K562 (cell line): Measurements from ENCODE around the gene TBRG4. TPM values are rescaled to one million over a fixed set of nuclear protein-coding genes. Genes with fewer than 3 reads are reported as not detected.

Experiments used
- ATAC-seq: fragments of 200-7000 bp; cut with Tn5 transposase; 3 replicates; pipeline ENCODE4 v1.9.1; 2020; ENCODE audit warnings: moderate library complexity
- BruUV-seq: library from RNA; stranded (reverse); fragments of 400-500 nt; replicated peaks from 2 replicates; lab custom pipeline; 2021; lab: Mats Ljungman, UMichigan
- CTCF ChIA-PET: fragments of 300-600 bp; formaldehyde crosslinking; extraction: SDS; loops from one replicate; lab custom pipeline; 2021; ENCODE audit warnings: low intra/inter-chr PET ratio; lab: Yijun Ruan, JAX
- POLR2A ChIA-PET: fragments of 300-600, 350-650 bp; sonication (Branson Sonifier 250); formaldehyde crosslinking; extraction: SDS; loops from one replicate; lab custom pipeline; 2021; ENCODE audit warnings: antibody characterized with exemption, inconsistent platforms; lab: Yijun Ruan, JAX
- DNase-seq, 4 experiments: peaks; one replicate each; pipeline versions ENCODE4 v3.0.0 to v3.0.0-alpha.2; 2011 to 2018; ENCODE audit warnings: low spot score in 3 of 4, mixed read lengths in 3 of 4; ENCODE audit errors: extremely low read depth in 1 of 4
- FAIRE-seq: peaks from 2 replicates; lab custom pipeline; 2011; peaks lifted over from hg19 to GRCh38; lab: Jason Lieb, UNC
- H2AFZ ChIP-seq: 2 replicates; pipeline ENCODE4 v1.6.0; 2011; ENCODE audit warnings: low read depth, low read length, control low read depth, inconsistent platforms
- H3K27ac ChIP-seq: fragments of 200-600 bp; 3 replicates; pipeline ENCODE4 v1.8.0; 2011; ENCODE audit warnings: low read depth, mild to moderate bottlenecking, control low read depth, inconsistent platforms, low read length, moderate library complexity, mixed read lengths; ENCODE audit errors: extremely low read depth
- H3K27me3 ChIP-seq, 2 experiments: fragments of 300-600 bp in 1 of 2; 2 replicates in 1 of 2; 3 replicates in 1 of 2; pipeline versions ENCODE4 v1.6.0 to v1.8.0; 2011; ENCODE audit warnings: inconsistent platforms in 2 of 2, low read length in 2 of 2, mild to moderate bottlenecking in 1 of 2, mixed read lengths in 1 of 2, moderate library complexity in 1 of 2; ENCODE audit not compliant: control insufficient read depth in 2 of 2, insufficient read depth in 2 of 2
- H3K36me3 ChIP-seq: fragments of 300-600 bp; 3 replicates; pipeline ENCODE4 v1.8.0; 2011; ENCODE audit warnings: mild to moderate bottlenecking, low read length, inconsistent platforms; ENCODE audit not compliant: control insufficient read depth, insufficient read depth
- H3K4me1 ChIP-seq, 2 experiments: fragments of 200-600 bp in 1 of 2; replicated peaks in 1 of 2; 2 replicates in 1 of 2; 3 replicates in 1 of 2; pipeline versions ENCODE4 v1.5.1 to v1.8.0; 2011; ENCODE audit warnings: inconsistent platforms in 2 of 2, low read length in 2 of 2, mild to moderate bottlenecking in 1 of 2, mixed read lengths in 1 of 2, moderate library complexity in 1 of 2; ENCODE audit not compliant: control insufficient read depth in 2 of 2, insufficient read depth in 2 of 2
- H3K4me2 ChIP-seq: 2 replicates; pipeline ENCODE4 v1.6.1; 2011; ENCODE audit warnings: low read length, control low read depth, inconsistent platforms, mixed read lengths; ENCODE audit not compliant: insufficient read depth
- H3K4me3 ChIP-seq: fragments of 200-600 bp; sonication (generic), shearing (Covaris generic); 2 replicates; pipeline ENCODE4 v1.5.1; 2016; ENCODE audit warnings: control low read depth, inconsistent platforms
- H3K79me2 ChIP-seq: fragments of 200-600 bp; 3 replicates; pipeline ENCODE4 v1.8.0; 2011; ENCODE audit warnings: low read length, inconsistent platforms; ENCODE audit not compliant: control insufficient read depth, insufficient read depth
- H3K9ac ChIP-seq, 2 experiments: 2 replicates each; pipeline versions ENCODE4 v1.6.0 to v1.6.1; 2011; ENCODE audit warnings: low read depth in 2 of 2, low read length in 2 of 2, control low read depth in 1 of 2, inconsistent platforms in 1 of 2, mild to moderate bottlenecking in 1 of 2, mixed read lengths in 1 of 2; ENCODE audit not compliant: insufficient read depth in 1 of 2
- H3K9me1 ChIP-seq: one replicate; pipeline ENCODE4 v1.6.0; 2011; ENCODE audit warnings: inconsistent platforms, mild to moderate bottlenecking, low read length, moderate library complexity; ENCODE audit not compliant: control insufficient read depth, insufficient read depth
- H3K9me3 ChIP-seq: replicated peaks from 2 replicates; pipeline ENCODE4 v1.5.1; 2011; ENCODE audit warnings: low read depth, low read length, inconsistent platforms; ENCODE audit not compliant: control insufficient read depth, insufficient read depth
- H4K20me1 ChIP-seq: replicated peaks from 2 replicates; pipeline ENCODE4 v1.6.1; 2011; ENCODE audit warnings: low read length, inconsistent platforms, mixed read lengths; ENCODE audit not compliant: control insufficient read depth, insufficient read depth
- ARID3B ChIP-seq: fragments of 250-450 bp; sonication (Bioruptor Pico); IDR thresholded peaks from 2 replicates; pipeline ENCODE4 v1.4.0; 2020; ENCODE audit warnings: borderline replicate concordance
- EGR1 ChIP-seq: fragments of 450-650 bp; conservative IDR thresholded peaks from 2 replicates; pipeline ENCODE4 v1.6.1; 2017; ENCODE audit warnings: mild to moderate bottlenecking
- HDAC1 ChIP-seq, 2 experiments: fragments of 450-650 bp; IDR thresholded peaks; 2 replicates each; pipeline ENCODE4 v1.6.1; 2016 to 2017; ENCODE audit warnings: inconsistent platforms in 1 of 2, mild to moderate bottlenecking in 1 of 2, moderate library complexity in 1 of 2
- HDGF ChIP-seq: fragments of 450-650 bp; IDR thresholded peaks from 2 replicates; pipeline ENCODE4 v1.6.1; 2016
- HMG20A ChIP-seq: fragments of 450-650 bp; formaldehyde crosslinking; conservative IDR thresholded peaks from 2 replicates; pipeline ENCODE4 v1.4.0; 2020; ENCODE audit warnings: mild to moderate bottlenecking, mixed read lengths
- RBM34 ChIP-seq: fragments of 200-400 bp; formaldehyde crosslinking; IDR thresholded peaks from 2 replicates; pipeline ENCODE4 v1.6.1; 2018; ENCODE audit warnings: low read length, borderline replicate concordance; ENCODE audit not compliant: insufficient read depth
- RBM39 ChIP-seq: fragments of 200-400 bp; formaldehyde crosslinking; optimal IDR thresholded peaks from 2 replicates; pipeline ENCODE3; 2018; ENCODE audit warnings: low read depth, low read length
- REST ChIP-seq, 2 experiments: fragments of 450-650 bp; formaldehyde crosslinking in 1 of 2; IDR thresholded peaks; 2 replicates each; pipeline versions ENCODE4 v1.4.0 to v1.6.1; 2014 to 2020; ENCODE audit warnings: mild to moderate bottlenecking in 2 of 2, borderline replicate concordance in 1 of 2, low read depth in 1 of 2
- SIRT6 ChIP-seq: IDR thresholded peaks from one replicate; pipeline ENCODE4 v1.6.1; 2012; ENCODE audit warnings: low read depth, mild to moderate bottlenecking, control low read depth, inconsistent platforms, low read length, moderate library complexity
- SP2 ChIP-seq: IDR thresholded peaks from 2 replicates; pipeline ENCODE4 v1.6.1; 2011; ENCODE audit warnings: mild to moderate bottlenecking, low read depth, low read length, moderate library complexity; ENCODE audit not compliant: poor library complexity, severe bottlenecking; ENCODE audit errors: extremely low read depth
- WGBS: fragments of 100-300 bp; shearing (Covaris generic); methylation state at CpG from one replicate; pipeline ENCODE4 v1.1.6; 2016; ENCODE audit warnings: low coverage, mixed read lengths; ENCODE audit not compliant: insufficient coverage; ENCODE audit errors: missing lambda C conversion rate; 5-methylcytosine and 5-hydroxymethylcytosine counted together
- in situ Hi-C: fragments of 300-500 bp; cut with MboI; formaldehyde crosslinking; loops from 4 replicates; pipeline ENCODE4 v1.15.0; 2018; ENCODE audit warnings: inconsistent platforms, mixed read lengths
- intact Hi-C: fragments of 100-400 bp; cut with micrococcal nuclease; formaldehyde crosslinking; loops from 2 replicates; pipeline ENCODE4 v1.14.2; 2022
- polyA plus RNA-seq, 8 experiments: library from polyadenylated mRNA; depleted of rRNA in 4 of 8; stranded (reverse) in 5 of 8; unstranded in 3 of 8; fragments of >200 nt; fragmentation: Nextera tagmentation in 2 of 8; fragmentation: Illumina TruSeq in 1 of 8; extraction: Ambion mirVana in 2 of 8; extraction: Trizol in 1 of 8; gene quantifications; 2 replicates each; pipeline versions ENCODE4 v1.2.1 to v1.2.3, GENCODE V29; 2011 to 2014; ENCODE audit warnings: inconsistent platforms in 1 of 8, missing spikeins in 1 of 8
- total RNA-seq, 7 experiments: library from RNA; depleted of rRNA in 6 of 7; stranded (reverse); fragments of >200 nt in 6 of 7; fragmentation: Illumina TruSeq in 2 of 7; extraction: Trizol in 2 of 7; gene quantifications; 2 replicates each; pipeline versions ENCODE4 v1.2.1 to v1.2.3, GENCODE V29; 2011 to 2021; ENCODE audit warnings: low replicate concordance in 1 of 7

Gene TBRG4
- total and polyA plus RNA-seq, 9 of the 15 experiments (the other 6 are each of a cell fraction or from before 2014, with no cell fraction given), result 11.2 to 322 (median 216) TPM

- no peak for TF ChIP-seq HMG20A (CRISPR knock-in tag)
These were observed 58.1 kb downstream of the TBRG4 start (continued) for GRCh38 chr7:45053401-45053800.

DNA sequence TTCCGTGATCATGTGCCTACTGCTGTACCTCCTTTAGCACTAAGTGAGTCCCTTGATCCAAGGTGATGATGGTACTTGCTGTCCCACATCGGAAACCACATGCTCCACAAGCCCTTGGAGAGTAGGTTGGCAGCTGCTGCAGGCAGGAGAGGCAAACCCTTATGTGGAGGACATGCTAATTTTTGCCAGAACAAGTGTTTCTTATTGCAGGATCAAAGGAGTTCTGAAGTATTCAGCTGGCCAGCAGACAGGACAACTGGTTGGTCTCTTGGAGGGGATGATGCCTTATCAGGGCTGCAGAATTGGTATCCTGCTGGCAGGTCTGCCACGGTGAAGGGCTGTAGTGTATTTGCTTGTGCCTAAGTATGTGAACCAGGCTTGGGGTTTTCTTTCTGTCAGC is 59.5 kb downstream of the TBRG4 start:
- H3K9me1 ChIP-seq, result no peaks in the 10 kb centered on the region
- peaks cover 6% of the 10 kb centered on the region; the same call in 1 of the 3 replicates for H3K79me2 ChIP-seq
- no peak for TF ChIP-seq HDAC1 (IDR thresholded peaks at IDR 0.05)
- TF ChIP-seq SIRT6, result no peak
- no peak for TF ChIP-seq SP2
- no peak for TF ChIP-seq HDGF
- no peak for TF ChIP-seq REST (IDR thresholded peaks at IDR 0.05; ENCODE audit: borderline replicate concordance)
- TF ChIP-seq REST (CRISPR knock-in tag; IDR thresholded peaks at IDR 0.05; ENCODE audit: low read depth), result no peak
- TF ChIP-seq ARID3B (CRISPR knock-in tag), result no peak
- no peak for TF ChIP-seq RBM39
- TF ChIP-seq EGR1, result no peak
- TF ChIP-seq RBM34, result no peak

More for the DNA sequence above, 59.5 kb downstream of the TBRG4 start:
- no peaks in the 10 kb centered on the region for H3K9me3 ChIP-seq
- no peaks in the 10 kb centered on the region for H3K27me3 ChIP-seq
- no peaks in the 10 kb centered on the region for H4K20me1 ChIP-seq
- intact Hi-C loops (no loop called here), in situ Hi-C loops (no loop called here)
- H3K4me3 ChIP-seq, result no peak overlapping the region
- 32% methylated on average over 3 of the region's 3 CpGs for WGBS
- ChIA-PET POLR2A (interaction anchor here (1.3 kb wide), 1 partner anchor 13 kb away, joined by 4 read pairs; no protein-coding TSS in a partner anchor), CTCF (no interaction called here)
- DNase-seq (no peak), FAIRE-seq (no peak), ATAC-seq (no peak)
- no peak overlapping the region for H2AFZ ChIP-seq
- no peak overlapping the region for H3K4me2 ChIP-seq
- H3K4me1 ChIP-seq, result no peaks in the 10 kb centered on the region
- H3K36me3 ChIP-seq, result peaks cover 37% of the 10 kb centered on the region
- H3K27ac ChIP-seq, result no peak overlapping the region
- H3K9ac ChIP-seq, result no peak overlapping the region
- BruUV-seq, result no TSS peak
